ENCODE measurements around the gene F3. TPM values are rescaled to one million over a fixed set of nuclear protein-coding genes. Genes with fewer than 3 reads are reported as not detected.

F3 gene
- total and polyA plus RNA-seq, 2 donors (not counting 1 experiment from before 2014, with no cell fraction given): 0.25 TPM; not detected in 1

DNA sequence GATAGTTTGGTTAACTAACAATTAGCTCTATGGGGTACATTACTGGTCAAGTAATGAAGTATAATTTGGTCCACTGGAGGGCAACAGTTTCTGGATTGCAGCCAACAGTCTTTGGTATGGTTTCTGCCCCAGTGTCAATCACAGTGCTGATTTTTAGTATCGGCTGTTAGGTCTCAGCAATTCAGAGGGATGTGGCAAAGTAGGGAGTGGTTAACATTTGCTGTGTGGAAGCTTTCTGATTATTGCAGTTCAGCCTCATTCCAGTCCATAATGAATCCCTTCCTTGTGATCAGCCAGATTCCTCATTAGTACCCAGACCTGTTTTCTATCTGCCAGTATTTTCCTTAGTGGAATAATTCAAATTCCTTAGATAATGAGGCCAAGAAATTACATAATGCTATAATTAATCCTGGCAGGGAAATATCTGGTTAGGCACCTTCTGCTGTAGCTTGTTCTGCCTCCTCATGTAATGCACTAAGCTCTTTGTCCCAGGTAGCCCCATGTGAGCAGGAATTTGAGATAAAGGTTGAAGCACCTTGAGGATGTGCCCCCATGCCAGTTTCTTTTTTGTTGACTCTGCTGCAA lies 14.0 kb downstream of the F3 start:
- Histone ChIP-seq H3K27me3 (replicated peaks in 1 of 4; ENCODE audit: control extremely low read depth in 1 of 4, control insufficient read depth in 3 of 4, insufficient read depth in 4 of 4, low read length in 3 of 4) (no peaks in the 10 kb centered on the region), H3K27ac (ENCODE audit: low read length in 2 of 2) (no peak overlapping the region), H3K4me1 (ENCODE audit: control insufficient read depth in 2 of 2, insufficient read depth in 2 of 2, low read length in 2 of 2) (no peaks in the 10 kb centered on the region), H3K9me3 (ENCODE audit: control extremely low read depth in 1 of 3, control insufficient read depth in 2 of 3, insufficient read depth in 1 of 3, low read length in 2 of 3) (no peaks in the 10 kb centered on the region), H3K9ac (ENCODE audit: low read length) (no peak overlapping the region), H4K20me1 (ENCODE audit: control insufficient read depth, insufficient read depth, low read length, poor library complexity, severe bottlenecking) (no peaks in the 10 kb centered on the region), H2AFZ (ENCODE audit: insufficient read depth, low read depth, low read length, poor library complexity, severe bottlenecking) (no peak overlapping the region), H3K4me2 (replicated peaks; ENCODE audit: low read depth, low read length, poor library complexity, severe bottlenecking) (no peak overlapping the region), H3K4me3 (ENCODE audit: control extremely low read depth in 1 of 5, extremely low read depth in 1 of 5, insufficient read depth in 1 of 5, low read depth in 2 of 5, low read length in 4 of 5) (no peak overlapping the region), H3K36me3 (replicated peaks in 1 of 2; ENCODE audit: control extremely low read depth in 1 of 2, control insufficient read depth in 1 of 2, extremely low read depth in 1 of 2, insufficient read depth in 2 of 2, low read length in 1 of 2) (no peaks in the 10 kb centered on the region), H3K79me2 (ENCODE audit: control insufficient read depth, insufficient read depth, low read length) (no peaks in the 10 kb centered on the region)
- POLR2A ChIA-PET: no interaction called here
- H3K27ac Mint-ChIP-seq: no peak overlapping the region
- no peaks in the 10 kb centered on the region for H3K9me3 Mint-ChIP-seq (ENCODE audit: insufficient read depth)
- H3K4me1 Mint-ChIP-seq: no peaks in the 10 kb centered on the region
- DNase-seq: no peak
- no peak for ATAC-seq (ENCODE audit: low read depth)
- CTCF ChIA-PET: no interaction called here
- WGBS (ENCODE audit: insufficient coverage): no CpG with 5 or more reads among the region's 1 CpG
- TF ChIP-seq CTCF (IDR thresholded peaks at IDR 0.05): no peak
- no peak for TF ChIP-seq EZH2 (IDR thresholded peaks at IDR 0.05; ENCODE audit: borderline replicate concordance, insufficient read depth, low read depth, low read length, poor library complexity, severe bottlenecking)
- H3K4me3 Mint-ChIP-seq: no peak overlapping the region
- H3K27me3 Mint-ChIP-seq: peaks cover 11% of the 10 kb centered on the region
- intact Hi-C loops (cut with micrococcal nuclease): no loop called here

DNA sequence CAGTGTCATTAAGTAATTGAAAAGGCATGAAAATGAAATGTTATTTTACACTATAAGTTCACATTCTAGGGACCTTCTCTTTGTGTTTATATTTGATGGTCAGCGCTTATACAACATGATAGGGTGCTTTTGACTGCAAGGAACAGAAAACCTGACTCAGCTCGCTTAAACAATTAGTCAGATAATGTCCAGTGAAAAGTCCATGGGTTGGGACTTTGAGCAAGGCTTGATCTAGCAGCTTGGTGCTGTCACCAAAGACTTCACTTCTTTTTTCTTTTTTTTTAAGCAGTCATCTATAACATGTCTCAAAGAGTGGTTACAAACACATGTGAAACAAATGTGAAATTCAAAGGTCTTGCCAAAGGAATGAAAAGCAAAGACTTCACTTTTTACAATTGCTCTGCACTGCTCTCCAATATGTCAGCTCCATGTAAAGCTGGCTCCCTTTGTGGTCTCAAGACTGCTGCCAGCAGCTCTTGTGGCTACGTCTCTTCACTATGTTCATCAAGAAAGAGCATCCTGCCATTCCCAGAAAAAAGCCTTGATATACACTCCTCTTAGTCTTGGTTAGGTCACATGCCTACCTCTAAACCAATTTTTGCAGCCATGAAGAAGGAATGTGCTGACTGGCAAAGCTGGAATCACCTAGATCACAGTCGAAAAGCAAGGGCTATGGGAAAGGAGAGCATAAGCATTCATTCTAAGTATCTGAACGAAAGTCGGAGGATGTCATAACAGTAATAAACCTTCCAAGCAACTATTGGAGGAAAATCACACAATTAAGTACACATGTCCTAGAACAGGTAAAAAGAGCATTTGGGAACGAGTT lies 15.2 kb downstream of the F3 start:
- no peaks in the 10 kb centered on the region for H3K79me2 ChIP-seq (ENCODE audit: control insufficient read depth, insufficient read depth, low read length)
- CTCF ChIA-PET: interaction anchor here (1.3 to 1.6 kb wide), 2 partner anchors 9 to 278 kb away, joined by 3 read pairs; no protein-coding TSS in a partner anchor

More for the DNA sequence above, 15.2 kb downstream of the F3 start:
- WGBS (ENCODE audit: insufficient coverage): 95% methylated on average over 2 of the region's 7 CpGs
- Histone ChIP-seq H3K36me3 (replicated peaks in 1 of 2; ENCODE audit: control extremely low read depth in 1 of 2, control insufficient read depth in 1 of 2, extremely low read depth in 1 of 2, insufficient read depth in 2 of 2, low read length in 1 of 2) (no peaks in the 10 kb centered on the region), H3K9ac (ENCODE audit: low read length) (no peak overlapping the region), H3K27ac (ENCODE audit: low read length in 2 of 2) (no peak overlapping the region), H2AFZ (ENCODE audit: insufficient read depth, low read depth, low read length, poor library complexity, severe bottlenecking) (no peak overlapping the region), H3K9me3 (ENCODE audit: control extremely low read depth in 1 of 3, control insufficient read depth in 2 of 3, insufficient read depth in 1 of 3, low read length in 2 of 3) (no peaks in the 10 kb centered on the region), H3K4me3 (ENCODE audit: control extremely low read depth in 1 of 5, extremely low read depth in 1 of 5, insufficient read depth in 1 of 5, low read depth in 2 of 5, low read length in 4 of 5) (no peak overlapping the region), H3K4me2 (replicated peaks; ENCODE audit: low read depth, low read length, poor library complexity, severe bottlenecking) (no peak overlapping the region), H4K20me1 (ENCODE audit: control insufficient read depth, insufficient read depth, low read length, poor library complexity, severe bottlenecking) (no peaks in the 10 kb centered on the region), H3K27me3 (replicated peaks in 1 of 4; ENCODE audit: control extremely low read depth in 1 of 4, control insufficient read depth in 3 of 4, insufficient read depth in 4 of 4, low read length in 3 of 4) (no peaks in the 10 kb centered on the region), H3K4me1 (ENCODE audit: control insufficient read depth in 2 of 2, insufficient read depth in 2 of 2, low read length in 2 of 2) (no peaks in the 10 kb centered on the region)
- H3K27ac Mint-ChIP-seq: no peak overlapping the region
- TF ChIP-seq EZH2 (IDR thresholded peaks at IDR 0.05; ENCODE audit: borderline replicate concordance, insufficient read depth, low read depth, low read length, poor library complexity, severe bottlenecking) (no peak), CTCF (IDR thresholded peaks at IDR 0.05) (no peak)
- ATAC-seq (ENCODE audit: low read depth): no peak
- no peak for DNase-seq
- no peaks in the 10 kb centered on the region for H3K9me3 Mint-ChIP-seq (ENCODE audit: insufficient read depth)
- intact Hi-C loops (cut with micrococcal nuclease): no loop called here
- POLR2A ChIA-PET: no interaction called here
- peaks cover 8% of the 10 kb centered on the region for H3K27me3 Mint-ChIP-seq
- H3K4me1 Mint-ChIP-seq: no peaks in the 10 kb centered on the region
- H3K4me3 Mint-ChIP-seq: no peak overlapping the region

Measured in B cell (primary cell).